CD4-positive, alpha-beta T cell treated with Interleukin-4 for 1 hour (primary cell): ENCODE measurements around the gene TNK2.

Experiments used
- DNase-seq, 2 donors: peaks; one replicate each; pipeline ENCODE4 v3.0.0-alpha.2; 2020 to 2022

Gene TNK2

DNA sequence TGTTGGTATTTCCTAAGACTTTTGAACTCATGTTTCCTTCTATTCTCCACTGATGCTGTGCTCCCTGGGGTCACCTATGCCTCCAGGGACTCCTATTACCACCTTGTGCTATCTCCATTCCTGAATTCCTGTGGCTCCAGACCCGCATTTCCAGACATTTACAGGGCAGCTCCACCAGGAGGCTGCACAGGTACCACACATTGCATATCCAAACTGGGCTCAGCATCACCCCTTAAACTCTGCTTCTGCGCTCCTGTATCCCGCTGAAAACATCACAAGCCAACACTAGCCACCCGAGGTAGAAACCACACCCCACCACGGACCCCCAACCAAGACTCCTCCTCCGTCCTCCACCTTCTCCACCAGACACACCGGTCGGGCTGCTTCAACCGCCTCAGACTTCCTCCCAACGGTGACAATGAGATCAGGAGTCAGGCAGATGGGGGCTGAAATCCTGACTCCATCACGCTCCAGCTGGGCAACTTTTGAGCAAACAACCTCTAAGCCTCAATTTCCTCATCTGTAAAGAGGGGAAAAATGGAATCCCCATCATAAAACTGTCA is 10.4 kb downstream of the TNK2 start:
- no peak for DNase-seq

DNA sequence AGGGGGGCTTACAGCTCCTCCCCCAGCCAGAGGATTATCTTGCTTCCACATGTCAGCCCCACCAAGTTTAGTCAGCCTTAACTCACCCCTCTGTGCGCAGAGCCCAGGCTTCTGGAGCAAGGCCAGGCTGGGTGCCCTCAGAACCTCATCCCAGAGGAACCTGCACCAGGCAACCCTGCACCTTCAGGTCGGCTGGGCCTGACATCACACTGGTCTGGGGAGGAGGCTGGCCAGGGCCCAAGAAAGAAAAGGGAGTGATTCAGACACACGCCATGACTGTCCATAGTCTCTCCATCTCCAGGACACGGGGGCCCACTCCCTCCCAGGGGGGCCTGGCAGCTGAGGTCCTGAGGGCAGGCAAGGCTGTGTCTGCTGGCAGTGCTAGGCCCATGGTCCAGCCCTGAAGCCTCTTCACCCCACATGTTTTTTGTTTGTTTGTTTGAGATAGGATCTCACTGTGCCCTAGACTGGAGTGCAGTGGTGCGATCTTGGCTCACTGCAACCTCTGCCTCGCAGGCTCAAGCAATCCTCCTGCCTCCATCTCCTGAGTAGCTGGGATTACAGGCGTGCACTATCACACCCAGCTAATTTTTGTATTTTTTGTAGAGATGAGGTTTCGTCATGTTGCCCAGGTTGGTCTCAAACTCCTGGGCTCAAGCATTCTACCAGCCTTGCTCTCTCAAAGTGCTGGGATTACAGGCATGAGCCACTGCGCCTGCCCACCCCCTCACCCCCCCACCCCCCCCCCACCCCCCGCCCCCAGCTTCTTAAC is 11.1 kb downstream of the TNK2 start:
- no peak for DNase-seq

DNA sequence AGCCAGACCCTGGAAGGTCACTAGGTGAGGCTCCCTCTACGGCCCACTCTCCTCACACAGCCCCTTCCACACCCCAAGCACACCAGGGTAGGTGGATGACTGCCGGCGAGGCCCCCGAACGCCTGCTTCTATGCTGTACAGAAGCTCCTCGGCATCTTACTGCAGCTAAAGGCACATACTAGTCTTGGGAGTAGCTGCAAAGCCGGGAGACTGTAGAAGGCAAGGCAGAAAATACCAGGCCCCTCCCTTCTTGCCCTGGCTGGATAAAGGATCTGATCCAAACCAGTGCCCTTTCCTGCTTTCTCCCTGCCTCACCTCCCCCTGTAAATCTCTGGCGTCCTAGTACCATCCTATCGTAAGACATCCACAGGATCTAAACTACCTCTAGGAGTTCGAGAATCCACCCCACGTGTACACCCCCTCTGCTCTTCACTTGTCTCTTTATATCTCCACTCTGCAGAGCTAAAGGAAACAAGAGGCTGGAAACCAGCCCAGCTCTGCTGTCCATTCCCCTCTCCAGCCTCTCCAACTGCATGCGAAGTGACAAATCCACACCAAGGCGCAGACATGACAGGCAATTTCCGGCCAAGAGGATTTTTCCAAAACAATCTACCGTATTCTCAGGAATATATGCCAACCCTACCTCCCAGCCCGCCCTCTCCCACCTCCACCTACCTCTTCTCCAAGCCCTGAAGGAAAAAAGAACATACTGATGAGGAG is 11.8 kb downstream of the TNK2 start:
- no peak for DNase-seq

DNA sequence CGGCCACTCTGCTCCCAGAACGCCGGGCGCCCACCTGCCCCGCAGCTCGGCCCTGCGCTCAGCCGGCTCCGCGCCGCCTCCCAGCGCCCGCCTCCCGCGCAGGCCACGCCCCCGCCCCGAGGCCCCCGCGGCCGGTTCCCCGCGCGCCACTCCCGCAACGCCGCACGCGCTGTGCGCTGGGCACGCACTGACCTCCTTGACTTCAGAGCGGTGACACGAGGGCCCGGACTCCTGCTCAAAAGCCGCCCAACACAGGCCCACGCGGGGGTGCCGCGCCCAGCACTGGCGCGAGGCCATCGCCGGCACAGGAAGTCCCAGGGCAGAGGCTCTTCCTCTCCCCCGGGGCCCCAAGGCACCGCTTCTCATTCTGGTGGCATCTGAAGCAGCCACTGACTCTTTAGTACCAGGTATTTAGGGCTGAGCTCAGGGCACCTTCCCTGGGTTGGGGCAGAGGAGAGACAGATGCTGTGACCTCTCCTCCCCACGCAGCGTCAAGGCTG is 12.4 kb downstream of the TNK2 start:
- DNase-seq: peak; percentile 71 to 74

DNA sequence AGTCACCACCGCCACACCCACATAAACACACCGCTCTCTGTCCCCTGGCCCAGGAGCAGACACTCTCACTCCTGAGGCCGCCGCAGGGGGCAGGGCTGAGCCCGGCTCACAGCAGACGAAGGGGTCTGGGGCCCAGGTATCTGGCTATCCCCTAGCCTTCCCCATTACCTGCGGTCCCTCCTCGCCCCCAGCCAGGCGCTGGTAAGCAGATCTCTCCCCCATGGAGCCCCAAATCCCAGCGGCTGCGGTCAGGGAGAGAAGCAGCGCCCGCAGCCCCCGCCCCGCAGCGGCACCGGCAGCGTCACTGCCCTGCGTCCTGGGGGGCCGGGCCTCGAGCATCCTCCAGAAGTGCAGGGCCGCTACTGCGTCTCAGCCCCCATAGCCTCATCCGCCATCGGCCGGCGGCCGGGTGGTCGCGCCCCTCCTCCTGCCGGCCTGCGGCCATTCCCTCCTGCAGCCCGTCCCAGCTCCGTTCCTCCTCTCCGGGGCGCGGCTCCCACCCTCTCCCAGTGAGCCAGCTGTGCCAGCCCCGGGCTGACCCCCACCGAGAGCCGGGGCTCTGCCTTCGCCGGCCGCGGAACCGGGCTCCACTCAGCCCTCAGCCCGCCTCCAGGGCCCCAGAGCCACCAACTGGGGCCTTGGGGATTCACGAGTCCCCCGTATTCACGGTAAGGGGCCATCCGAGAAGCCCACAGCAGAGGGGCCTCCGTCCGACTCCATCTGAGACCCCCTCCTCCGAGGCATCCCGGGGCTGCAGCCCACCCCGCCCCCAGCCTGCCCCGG is 13.1 kb downstream of the TNK2 start:
- DNase-seq: peak; percentile 72 to 74

DNA sequence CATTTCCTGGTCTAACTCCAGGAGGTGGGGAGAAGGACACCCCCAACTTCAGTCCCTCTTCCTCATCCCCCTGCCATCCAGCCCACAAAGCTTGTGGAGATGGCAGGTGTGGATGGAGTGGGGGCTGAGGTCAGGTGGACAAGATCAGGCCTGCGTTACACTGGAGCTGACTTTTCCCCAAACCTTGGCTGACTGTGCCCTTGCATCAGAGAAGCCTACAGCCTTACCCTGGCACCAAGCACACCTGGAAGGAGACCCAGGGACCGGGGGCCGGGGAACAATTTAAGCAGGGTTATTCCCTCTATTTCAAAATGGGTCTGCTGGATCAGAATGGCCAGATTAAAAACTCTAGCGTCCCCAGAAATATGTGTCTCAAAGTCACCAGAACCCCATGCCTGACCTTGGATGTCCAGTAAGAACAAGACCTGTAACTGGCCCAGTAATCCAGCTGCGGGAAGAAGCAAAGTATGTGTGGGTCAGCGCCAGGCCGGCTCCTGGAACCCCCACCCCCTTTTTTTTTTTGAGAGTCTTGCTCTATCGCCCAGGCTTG is 14.4 kb downstream of the TNK2 start:
- DNase-seq: no peak

DNA sequence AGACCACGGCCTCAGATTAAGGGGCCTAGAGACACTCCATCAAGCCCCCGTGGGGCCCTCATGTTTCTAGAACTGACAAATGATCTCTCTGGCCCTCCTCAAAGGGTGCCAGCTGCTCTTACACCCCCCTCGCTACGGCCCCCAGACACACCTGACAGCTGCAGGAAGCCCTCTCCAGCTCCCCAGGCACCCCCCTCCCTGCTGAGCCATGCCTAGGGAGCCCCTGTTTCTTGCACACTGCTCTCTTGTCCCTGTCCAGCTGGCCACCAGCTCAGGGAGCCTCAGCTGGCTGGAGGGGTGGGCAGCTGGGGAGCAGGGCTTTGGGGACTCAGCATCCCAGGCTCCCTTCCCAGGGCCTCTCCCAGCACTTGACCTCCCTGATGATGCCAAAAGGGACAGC is 14.8 kb downstream of the TNK2 start:
- DNase-seq: no peak

DNA sequence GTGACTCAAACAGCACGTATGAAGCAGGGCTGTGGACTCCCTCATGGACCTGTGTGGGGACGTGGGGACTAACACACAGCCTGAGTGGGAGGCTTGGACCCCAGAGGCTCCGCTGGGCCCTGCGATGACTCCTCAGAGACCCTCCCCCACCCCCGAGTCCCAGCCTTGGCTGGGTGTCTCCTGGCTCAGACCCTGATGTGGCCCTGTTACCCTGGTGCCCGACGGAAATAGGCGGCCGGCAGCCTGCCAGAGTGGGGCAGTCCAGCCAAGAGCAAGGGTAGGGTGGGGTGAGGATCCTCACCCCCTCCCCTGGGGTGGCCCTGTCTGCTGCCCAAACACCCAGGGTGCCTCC is 15.3 kb downstream of the TNK2 start:
- DNase-seq: no peak

DNA sequence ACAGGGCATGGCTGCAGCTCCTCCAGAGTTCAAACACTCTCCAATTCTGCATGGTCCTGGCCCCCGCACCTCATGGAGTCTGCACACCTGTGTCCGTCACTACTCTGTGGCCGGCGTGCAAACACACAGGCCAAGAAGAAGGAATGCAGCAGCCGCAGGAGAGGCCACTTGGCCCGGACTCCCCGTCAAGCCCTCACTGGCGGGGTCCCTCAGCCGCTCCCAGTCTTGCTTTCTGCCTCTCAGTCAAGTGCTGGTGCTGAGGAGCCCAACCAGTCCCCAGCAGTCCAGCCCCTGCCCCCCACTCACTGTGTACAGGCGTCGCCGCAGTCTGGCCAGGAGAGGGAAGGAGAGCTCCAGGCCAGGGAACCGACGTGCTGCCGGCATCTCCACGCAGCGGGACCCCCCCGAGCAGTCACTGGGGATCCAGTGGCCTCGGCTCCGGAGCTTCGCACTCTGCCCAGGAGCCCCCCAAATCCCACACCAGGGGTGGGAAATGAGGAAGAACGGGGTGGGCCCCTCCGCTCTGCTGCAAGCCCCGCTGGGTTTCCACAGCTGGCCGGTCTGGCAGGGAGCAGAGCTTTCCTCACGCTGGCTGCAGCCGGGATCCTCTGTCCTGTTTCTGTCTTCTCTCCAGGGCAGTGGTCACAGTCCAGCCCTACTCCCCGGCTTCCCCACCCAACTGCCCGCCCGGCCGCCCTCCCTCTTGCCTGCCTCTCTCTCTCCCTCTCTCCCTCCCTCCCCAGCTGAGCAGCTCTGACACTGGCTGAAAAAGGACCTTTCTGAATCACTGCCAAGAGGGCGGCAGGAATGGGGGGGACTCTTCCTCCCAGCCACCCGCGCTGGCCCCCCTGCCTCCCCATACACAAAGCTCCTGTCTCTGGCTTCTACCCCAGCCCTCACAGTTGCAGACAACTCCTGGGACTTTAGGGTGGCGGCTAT is 16.0 kb downstream of the TNK2 start:
- DNase-seq: no peak

DNA sequence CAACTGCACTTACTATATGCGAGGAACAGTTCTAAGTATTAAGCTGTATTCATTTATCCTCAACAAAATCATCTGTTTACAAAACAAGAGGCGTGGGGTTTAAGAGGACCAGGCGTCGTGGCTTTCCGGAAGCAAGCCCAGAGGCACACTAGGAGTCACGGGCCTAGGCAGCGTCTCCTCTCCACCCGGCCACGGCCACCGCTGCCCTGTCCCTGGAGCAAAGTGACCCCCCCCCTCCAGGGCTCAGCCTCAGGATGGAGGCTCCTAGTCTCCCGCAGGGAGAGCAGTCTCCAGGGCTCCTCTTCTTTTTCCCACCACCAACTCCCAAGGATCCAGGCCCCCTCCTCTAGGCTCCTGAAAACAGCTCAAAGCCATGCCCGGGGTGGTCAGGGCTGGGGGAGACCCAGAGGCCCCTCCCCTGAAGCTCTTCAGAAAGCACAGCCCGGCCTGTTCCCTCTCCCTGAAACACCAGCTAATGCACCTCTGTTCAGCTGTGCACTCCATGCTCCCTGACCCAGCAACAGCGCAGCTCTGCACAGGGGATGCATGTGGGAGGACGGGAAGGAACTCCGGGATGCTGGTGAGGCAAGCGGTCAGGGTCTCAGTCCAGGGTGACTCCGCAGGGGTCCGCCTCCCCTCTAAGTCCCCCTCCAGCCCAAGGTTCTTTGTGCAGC is 16.8 kb downstream of the TNK2 start:
- DNase-seq: no peak

DNA sequence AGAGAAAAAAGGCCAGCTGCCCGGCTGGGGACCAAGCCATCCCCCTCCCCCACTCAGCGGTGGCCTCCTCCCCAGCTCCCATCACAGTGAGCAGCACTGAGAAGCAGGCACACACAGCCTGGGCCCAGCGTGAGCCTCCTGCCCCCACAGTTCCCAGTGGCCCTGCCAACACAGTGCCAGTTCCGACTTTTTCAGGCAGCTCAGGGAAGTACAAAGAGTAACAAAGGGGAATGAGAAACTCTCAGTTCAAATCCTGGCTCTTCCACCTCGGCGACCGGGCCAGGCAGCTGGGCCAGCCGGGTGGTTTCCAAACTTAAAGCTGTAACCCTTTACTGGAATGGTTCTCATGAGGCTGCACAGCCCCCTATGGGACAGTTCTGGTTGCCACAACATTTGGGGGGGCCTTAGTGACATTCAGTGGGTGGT is 18.5 kb downstream of the TNK2 start:
- DNase-seq: no peak

DNA sequence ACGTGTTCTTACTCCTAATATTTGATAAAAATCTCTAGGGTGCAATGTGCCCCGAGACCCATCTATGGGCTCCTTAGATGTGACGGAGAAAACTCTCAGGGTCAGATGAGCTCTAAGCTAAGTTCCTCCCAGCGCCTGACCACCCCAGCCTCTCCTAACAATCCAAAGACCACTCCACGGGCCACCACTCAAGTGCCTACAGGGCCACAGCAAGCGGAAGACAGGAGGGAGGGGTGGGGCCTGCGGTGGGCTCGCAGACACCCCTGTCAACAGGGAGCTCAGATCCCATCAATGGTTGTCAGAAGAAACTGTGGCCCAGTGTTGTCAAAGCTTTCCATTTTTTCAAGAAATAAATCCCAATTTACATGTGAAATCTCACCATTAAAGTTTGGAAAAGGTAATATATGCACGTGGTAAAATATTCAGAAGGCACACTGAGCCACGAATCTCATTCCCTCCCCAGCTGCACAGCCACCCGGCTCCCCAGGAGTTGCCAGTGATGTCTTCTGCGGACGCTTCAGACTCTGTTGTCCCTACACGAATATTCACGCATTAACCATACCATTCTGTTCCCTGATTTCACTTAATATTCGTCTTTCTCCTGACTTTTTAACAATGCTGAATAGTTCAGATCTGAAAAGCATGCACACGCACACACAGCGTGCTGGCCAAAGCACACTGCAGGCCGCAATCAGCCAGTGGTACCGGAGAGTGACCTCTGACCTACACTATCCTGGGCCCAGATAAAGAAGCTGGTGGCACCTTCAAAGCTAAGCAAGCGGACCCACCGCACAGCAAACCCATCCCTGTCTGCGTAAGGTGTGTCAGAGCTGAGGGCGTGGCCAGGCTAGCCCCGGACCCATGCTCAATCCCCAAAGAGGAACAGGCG is 19.1 kb downstream of the TNK2 start:
- DNase-seq: no peak

DNA sequence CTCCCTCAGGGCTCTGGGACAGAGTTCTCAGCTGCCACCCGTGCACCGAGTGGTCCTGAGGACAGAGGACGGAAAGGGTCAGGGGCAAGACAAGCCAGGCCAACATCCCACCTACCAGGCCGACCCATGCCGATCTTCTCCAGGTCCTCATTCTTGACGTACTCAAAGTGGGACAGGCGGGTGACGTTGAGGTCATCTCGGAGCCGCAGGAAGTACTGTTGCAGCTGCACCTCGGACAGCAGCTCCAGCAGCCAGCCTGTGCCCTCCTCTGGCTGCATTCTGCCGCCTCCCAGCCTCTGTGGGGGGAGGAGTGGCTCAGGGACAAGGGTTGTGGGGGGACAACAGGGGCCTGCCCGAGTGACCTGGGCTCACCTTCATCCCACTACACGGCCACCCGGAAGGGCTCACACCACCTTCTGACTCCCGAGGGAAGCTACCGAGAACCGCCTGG is 20.0 kb downstream of the TNK2 start:
- no peak for DNase-seq

DNA sequence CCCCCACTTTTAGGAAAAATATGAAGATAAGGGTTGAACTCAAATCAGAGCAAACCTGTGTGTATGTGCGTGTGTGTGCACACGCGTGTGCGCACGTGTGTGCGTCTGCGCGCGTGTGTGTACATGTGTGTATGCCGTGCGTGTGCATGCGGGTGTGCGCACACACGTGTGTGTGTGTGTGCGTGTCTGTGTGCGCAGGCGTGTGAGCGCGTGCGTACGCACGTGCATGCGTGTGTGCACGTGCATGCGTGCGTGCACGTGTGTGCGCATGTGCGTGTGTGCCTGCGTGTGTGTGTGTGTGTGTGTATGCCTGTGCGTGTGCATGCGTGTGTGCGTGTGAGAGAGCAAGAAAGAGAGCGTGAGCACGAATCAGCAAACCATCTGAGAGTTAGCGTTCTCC is 20.7 kb downstream of the TNK2 start:
- no peak for DNase-seq

DNA sequence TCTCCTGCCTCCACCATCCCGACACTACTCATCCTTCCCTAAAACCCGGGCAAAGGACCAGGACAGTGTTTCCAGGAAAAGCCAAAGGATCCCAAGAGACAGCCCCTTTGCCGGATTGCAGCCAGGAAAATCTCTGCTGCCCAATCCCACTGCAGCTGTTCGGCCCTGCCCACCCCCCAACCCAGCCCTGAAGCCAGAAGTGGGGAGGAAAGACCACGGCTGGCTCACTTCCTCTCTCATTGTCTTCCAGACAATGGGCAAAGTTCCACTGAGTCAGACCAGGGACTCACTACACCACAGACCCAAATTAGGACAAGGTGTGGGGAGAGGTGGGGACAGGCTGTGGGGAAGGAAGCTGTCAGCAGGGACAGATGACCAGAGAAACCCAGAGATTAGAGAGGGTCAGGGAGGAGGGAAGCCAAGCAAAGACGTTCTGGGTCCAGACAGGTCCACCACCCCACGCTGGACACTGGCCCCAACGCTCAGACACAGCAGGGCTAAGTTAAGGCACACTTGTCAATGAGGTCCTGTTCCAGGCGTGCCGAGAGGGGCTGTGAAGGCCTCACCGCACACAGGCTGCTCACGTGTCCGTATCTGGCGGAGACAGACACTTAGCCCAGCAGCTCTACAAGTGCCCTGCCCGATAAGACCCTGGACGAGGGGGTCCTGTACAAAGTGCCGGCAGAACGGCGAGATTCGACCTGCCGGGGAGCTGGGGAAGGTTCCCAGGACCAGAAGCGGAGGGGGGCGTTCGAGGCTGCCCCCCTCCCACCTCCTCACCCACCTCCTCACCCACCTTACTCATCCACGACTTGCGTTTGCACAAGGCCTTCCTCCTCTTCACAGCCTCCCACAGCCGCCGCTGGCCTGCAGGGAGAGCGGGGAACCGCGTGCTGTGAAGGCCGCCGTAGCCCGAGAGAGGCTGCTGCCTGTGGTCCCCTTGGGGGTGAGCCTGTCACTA is 21.9 kb downstream of the TNK2 start:
- DNase-seq: no peak

DNA sequence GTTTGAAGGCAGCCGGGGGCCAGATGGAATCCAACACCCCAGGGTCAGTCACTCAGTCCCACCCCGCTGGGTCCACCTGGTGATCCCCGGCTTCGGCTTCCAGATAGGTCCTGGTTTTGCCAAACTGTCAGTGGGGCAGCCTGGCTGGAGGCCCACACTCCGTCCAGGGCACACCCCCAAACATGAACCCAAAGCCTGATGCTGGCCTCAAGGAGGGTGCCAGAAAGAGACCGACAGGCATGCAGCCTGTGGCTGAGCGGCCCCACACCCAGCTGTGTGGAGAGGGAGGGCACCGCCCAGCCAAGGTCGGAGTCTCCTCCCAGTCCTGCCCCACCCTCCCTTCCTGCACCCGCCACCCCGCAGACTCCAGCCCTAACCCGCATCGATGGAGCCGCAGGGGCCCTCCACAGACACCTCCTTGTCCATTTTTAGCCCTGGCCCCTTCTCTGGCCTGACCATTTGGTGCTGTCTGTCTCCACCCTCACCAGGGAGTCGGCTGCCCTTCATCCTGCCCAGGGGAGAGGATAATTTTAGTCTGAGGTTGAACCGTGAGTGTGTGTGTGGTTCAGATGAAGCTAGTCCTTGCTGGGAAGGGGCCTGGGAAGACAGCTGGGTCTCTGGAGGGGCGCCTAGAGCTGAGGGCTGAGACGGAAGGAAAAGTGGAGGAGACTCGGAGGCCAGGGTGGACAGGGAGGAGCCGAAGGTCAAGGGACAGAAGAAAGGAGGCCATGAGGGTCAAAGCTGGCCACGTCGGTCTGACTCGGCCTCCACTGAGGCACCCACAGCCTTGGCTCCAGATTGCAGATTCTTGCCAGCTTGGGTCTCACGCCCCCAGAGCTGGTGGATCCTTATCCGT is 23.1 kb downstream of the TNK2 start:
- DNase-seq: no peak

DNA sequence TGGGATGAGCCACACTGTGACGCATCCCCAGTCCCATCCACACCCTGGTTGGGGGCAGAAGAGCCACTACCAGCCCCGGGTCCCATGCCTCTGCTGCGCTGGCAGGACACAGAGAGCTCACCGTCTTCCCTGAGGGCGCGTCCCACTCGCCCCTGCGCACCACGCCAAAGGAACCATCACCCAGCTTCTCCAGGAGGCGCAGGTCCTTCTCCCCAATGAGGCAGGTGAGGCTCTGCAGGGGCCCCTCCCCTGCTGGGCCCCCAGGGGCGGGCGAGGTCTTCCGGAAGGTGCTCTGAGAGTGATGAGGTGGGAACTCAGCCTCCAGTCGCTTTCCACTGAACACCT is 23.7 kb downstream of the TNK2 start:
- DNase-seq: no peak

DNA sequence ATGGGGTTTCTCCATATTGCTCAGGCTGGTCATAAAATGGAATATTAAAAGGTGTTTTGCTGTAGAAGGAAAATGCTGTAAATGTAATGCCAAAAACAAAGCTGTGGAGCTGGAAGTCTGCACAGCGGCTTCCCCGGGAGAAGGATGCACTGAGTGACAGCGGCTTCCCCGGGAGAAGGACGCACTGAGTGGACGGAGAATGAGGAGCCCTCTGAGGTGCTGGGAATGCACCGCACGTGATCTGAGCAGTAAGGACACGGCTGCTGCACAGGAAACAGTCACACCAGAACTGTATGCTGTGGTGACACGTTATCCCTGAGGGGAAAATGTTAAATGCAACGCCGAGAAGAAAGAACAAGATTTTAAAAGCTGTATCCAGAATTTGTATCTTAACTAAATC is 24.6 kb downstream of the TNK2 start:
- no peak for DNase-seq
